Dendritic cell treated with granulocyte-macrophage colony-stimulating factor and Interleukin-4, amounts not matched to agents 40 ng/mL and 50 ng/mL, for 4 days (primary cell): ENCODE results near the gene GCC1.

ENCODE experiments used
- H3K27ac Mint-ChIP-seq: one replicate; pipeline ENCODE4 v1.8.0; 2022; ENCODE audit warnings: mild to moderate bottlenecking, mixed read lengths
- H3K27me3 Mint-ChIP-seq: one replicate; pipeline ENCODE4 v1.8.0; 2022; ENCODE audit warnings: mild to moderate bottlenecking, mixed read lengths
- H3K36me3 Mint-ChIP-seq: one replicate; pipeline ENCODE4 v1.8.0; 2022; ENCODE audit warnings: low read depth, mixed read lengths
- H3K4me1 Mint-ChIP-seq: one replicate; pipeline ENCODE4 v1.8.0; 2022; ENCODE audit warnings: low read depth, mixed read lengths
- H3K4me3 Mint-ChIP-seq: one replicate; pipeline ENCODE4 v1.8.0; 2022; ENCODE audit warnings: mild to moderate bottlenecking, moderate library complexity, mixed read lengths
- H3K9me3 Mint-ChIP-seq: one replicate; pipeline ENCODE4 v1.8.0; 2022; ENCODE audit warnings: mixed read lengths
- intact Hi-C: fragments of 100-400 bp; cut with micrococcal nuclease; formaldehyde crosslinking; loops from one replicate; pipeline ENCODE4 v1.15.0; 2022

GCC1 gene, protein sequence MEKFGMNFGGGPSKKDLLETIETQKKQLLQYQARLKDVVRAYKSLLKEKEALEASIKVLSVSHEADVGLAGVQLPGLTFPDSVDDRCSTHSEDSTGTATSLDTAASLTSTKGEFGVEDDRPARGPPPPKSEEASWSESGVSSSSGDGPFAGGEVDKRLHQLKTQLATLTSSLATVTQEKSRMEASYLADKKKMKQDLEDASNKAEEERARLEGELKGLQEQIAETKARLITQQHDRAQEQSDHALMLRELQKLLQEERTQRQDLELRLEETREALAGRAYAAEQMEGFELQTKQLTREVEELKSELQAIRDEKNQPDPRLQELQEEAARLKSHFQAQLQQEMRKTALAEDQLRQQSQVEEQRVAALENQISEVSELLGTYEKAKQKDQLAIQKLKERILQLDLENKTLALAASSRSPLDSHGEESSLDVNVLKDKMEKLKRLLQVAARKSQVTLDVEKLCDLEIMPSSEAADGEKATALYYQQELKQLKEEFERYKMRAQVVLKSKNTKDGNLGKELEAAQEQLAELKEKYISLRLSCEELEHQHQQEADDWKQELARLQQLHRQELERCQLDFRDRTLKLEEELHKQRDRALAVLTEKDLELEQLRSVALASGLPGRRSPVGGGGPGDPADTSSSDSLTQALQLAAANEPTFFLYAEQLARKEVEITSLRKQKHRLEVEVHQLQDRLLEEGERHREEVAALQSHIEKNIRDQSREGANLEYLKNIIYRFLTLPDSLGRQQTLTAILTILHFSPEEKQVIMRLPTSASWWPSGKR

DNA sequence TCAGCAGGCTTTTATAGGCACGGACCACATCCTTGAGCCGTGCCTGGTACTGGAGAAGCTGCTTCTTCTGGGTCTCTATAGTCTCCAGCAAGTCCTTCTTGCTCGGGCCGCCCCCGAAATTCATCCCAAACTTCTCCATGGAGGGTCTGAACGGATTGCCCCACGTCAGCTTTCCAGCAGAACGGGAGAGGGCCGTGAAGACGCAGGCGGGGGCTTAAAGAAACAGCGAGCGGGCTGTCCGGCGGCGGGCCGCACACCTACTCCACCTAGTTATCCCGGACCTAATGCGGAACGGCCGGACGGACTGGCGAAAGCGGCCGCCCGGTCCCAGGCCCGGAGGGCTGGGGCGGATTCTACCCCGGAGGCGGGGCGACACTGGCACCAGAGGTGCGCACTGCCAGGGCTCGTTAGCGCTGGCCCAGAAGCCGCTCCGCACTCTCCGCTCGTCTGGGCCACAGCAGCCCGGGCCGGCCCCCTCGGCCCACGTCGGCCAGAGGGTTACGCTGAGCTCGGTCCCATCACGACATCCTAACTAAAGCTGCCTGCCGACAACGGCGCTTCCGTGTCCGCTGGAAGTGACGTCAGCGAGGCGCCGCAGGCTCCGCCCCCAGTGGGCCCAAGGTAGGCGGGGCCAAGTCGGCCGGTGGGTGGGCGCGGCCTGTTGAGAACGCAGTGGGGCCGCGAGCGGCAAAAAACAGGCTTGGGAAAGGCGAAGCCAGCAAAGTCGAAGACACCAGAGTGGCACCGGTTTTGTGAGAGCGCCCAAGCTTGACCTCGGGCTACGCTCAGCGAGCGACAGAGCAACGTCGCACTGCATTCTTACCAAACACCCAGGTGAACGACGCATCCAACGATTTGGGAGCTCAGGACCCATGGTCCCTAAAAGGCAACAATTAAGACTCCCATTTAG, at the start of gene GCC1:
Gene GCC1, minus strand, starts transcription at position 553 of the 910 bp plus-strand sequence. Its CDS starts 414 bp downstream, at position 139.
- Mint-ChIP-seq H3K27ac (peak within 1 kb of the TSS; percentile 95), H3K4me3 (peak within 1 kb of the TSS; percentile 95), H3K27me3 (no peaks in the 10 kb centered on the region), H3K36me3 (peaks cover 55% of the 10 kb centered on the region), H3K4me1 (peaks cover 58% of the 10 kb centered on the region), H3K9me3 (no peaks in the 10 kb centered on the region)
- intact Hi-C loops, result loop anchor here (1.0 to 5.0 kb wide), 2 partner anchors 66 to 757 kb away; partner anchors contain the start of gene RBM28

DNA sequence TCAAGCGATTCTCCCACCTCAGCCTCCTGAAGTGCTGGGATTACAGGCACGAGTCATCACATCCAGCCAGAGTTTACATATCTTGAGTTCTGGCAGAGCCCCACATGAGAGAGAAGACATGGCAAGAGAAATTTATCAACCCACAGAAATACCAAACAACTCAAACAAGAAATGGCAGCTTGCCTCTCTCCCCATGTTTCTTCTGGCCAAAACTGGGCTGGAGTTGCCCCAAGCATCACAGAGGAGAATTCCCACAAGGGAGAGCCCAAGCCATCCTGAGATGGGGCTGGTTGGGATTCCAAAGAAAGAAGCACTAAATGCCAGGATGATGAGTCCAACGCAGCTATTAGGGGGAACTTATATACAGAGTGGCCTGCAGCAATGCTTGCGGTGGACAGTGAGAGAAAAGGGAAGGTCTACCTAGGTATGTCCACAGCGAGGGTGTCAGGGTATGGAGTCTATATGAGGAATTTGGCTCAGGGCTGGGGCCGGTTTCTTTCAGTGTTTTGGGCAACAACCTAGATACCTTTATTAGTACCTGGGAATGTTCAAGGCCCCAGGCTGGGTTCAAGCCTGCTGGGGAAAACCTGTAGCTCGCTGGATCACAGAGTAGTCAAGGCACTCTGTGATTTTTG, 47.0 kb upstream of the GCC1 start:
- no peak overlapping the region for H3K27ac Mint-ChIP-seq
- no peaks in the 10 kb centered on the region for H3K9me3 Mint-ChIP-seq
- peaks cover 11% of the 10 kb centered on the region for H3K4me1 Mint-ChIP-seq
- peaks cover 3% of the 10 kb centered on the region for H3K27me3 Mint-ChIP-seq
- no peaks in the 10 kb centered on the region for H3K36me3 Mint-ChIP-seq
- intact Hi-C loops, result no loop called here
- H3K4me3 Mint-ChIP-seq, result no peak overlapping the region

DNA sequence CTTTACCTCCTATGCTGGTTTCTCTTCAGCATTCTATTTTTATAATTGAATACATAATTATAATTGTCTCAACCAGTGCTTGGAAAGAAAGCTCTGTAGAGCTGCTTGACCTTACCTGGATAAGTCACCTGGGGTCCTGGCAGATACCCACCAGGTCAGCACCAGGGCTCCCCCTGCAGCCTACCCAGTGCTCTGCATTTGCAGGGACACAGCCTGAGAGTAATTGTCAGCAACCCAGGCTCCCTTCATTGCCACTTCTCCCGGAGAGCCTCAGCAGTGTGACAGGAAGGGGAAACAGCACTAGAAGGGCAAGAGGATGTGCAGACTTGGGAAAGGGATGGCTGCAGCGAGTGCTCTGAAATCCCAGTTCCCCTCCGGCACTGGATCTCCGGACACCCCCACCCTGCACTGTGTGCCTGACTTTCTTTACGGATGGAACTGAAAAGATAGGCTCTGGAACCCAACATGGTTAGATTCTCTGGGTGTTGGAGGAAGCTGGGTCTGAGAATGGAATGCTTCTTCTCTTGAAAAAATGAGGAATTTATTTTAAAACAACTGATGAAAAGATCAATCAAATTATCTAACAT, 44.0 kb upstream of the GCC1 start:
- H3K9me3 Mint-ChIP-seq, result no peaks in the 10 kb centered on the region
- intact Hi-C loops, result no loop called here
- no peak overlapping the region for H3K4me3 Mint-ChIP-seq
- no peaks in the 10 kb centered on the region for H3K36me3 Mint-ChIP-seq
- H3K4me1 Mint-ChIP-seq, result peaks cover 2% of the 10 kb centered on the region
- peaks cover 3% of the 10 kb centered on the region for H3K27me3 Mint-ChIP-seq
- no peak overlapping the region for H3K27ac Mint-ChIP-seq

DNA sequence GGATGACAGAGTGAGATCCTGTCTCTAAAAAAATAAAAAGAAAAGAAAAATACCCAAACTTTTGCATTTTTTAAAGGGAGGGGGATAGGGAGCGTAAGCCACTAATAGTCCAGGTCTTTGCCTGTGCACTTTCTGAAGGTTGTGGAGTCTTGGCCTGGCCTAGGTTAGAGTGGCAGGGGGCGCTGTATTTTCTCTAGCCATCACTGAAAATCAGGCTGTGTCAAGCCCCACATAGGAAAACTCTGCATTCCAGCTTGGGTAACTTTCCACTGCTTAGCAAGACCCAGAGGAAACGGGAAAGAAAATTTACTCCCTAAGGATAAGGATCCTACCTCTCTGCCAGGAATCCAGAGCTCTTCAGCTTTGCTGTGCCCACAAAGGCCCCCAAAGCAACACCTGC, 43.0 kb upstream of the GCC1 start:
- H3K4me3 Mint-ChIP-seq, result no peak overlapping the region
- H3K9me3 Mint-ChIP-seq, result no peaks in the 10 kb centered on the region
- H3K4me1 Mint-ChIP-seq, result no peaks in the 10 kb centered on the region
- H3K27ac Mint-ChIP-seq, result no peak overlapping the region
- no peaks in the 10 kb centered on the region for H3K36me3 Mint-ChIP-seq
- intact Hi-C loops, result no loop called here
- H3K27me3 Mint-ChIP-seq, result peaks cover 9% of the 10 kb centered on the region

DNA sequence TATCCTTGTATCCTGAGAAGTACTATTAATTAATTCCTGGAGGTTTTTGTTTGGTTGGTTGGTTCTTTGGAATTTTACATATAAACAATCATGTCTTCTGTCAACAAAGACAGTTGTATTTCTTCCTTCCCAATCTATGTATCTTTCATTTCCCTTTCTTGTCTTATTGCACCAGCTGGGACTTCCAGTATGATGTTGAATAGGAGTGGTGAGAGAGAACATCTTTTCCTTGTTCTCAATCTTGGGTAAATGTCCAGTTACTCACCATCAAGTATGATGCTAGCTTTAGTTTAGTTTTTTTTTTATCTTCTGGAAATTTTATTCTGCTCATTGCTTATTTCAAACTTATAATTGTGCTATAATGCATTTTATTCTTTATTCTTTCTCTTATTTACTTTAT, 39.9 kb upstream of the GCC1 start:
- intact Hi-C loops, result no loop called here
- peaks cover 8% of the 10 kb centered on the region for H3K4me1 Mint-ChIP-seq
- no peak overlapping the region for H3K27ac Mint-ChIP-seq
- H3K4me3 Mint-ChIP-seq, result no peak overlapping the region
- H3K27me3 Mint-ChIP-seq, result peaks cover 25% of the 10 kb centered on the region
- H3K36me3 Mint-ChIP-seq, result no peaks in the 10 kb centered on the region
- no peaks in the 10 kb centered on the region for H3K9me3 Mint-ChIP-seq

DNA sequence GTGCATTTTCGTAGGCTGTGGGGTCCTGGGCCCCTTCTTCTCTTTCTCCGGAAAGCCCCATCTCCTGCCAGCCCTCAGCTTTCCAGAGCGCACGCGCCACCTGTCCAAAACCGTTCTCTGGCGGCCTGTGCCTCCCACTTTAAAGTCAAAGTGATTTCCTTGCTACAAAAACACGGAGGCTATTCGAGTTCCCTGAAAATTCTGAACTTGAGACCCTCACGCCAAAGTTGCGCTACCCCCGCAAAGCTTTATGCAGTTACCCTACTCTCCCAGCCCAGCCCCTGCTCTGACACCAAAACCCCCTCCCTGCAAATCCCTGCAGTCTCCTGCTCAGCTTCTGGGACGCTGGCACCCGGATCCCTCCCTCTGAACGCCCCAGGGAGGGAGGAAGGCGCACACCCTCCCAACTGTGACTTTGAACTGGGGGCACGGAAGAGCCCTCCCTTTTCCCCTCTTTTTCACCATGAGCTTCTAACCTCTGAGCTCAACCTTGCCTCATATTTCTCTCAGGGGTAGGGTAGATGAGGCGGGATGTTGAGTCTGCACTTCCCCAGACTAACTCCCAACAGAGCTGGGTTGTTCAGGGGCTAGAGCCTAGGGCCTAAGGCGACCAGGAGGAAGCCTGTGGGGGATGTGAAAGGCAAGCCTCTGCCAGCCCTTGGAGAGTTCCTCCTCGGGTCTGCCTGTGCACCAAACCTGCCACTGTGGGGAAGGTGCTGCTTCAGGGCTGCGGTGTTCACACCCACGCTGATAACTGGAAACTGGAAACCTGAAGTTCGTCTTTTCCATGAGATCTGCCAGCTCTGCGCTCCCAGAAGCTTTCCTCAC, 35.2 kb upstream of the GCC1 start:
- Mint-ChIP-seq H3K36me3 (no peaks in the 10 kb centered on the region), H3K9me3 (no peaks in the 10 kb centered on the region), H3K4me1 (peaks cover 13% of the 10 kb centered on the region), H3K27me3 (peaks cover 60% of the 10 kb centered on the region), H3K4me3 (no peak overlapping the region), H3K27ac (no peak overlapping the region)
- intact Hi-C loops, result no loop called here

DNA sequence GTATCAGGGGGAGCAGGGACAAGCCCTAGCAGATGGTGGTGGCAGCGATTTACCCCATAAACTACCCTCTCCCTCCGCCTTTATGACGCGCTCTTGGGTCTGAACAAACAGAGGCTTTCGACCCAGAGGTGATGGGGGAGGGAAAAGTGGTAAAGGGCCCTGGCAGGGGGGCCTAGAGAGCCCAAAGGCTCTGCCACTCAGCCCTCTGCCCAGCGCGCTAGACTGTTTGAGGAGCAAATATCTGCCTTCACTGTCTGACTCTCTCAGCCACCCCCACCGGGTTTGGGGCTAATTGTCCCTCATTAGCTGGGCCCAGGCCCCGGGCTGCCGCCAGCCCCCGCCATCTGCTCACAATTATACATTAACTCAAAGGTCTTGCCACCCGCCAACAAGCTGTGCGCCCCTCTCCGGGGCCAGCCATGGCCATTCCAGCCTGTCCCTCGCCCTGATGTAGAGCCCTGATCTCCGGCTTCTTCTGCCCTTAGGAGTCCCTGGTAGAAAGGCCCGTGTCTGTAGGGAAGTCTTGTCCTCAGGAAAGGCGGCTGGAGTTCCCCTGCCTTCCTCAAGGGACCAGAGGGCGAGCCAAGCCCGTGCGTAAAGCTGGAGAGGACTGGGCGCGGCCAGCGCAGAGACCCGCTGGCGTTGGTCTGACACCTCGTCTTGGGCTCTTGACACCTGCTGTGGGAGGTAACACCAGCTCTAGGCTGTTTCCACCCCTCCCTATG, 34.4 kb upstream of the GCC1 start:
- no peaks in the 10 kb centered on the region for H3K36me3 Mint-ChIP-seq
- peaks cover 13% of the 10 kb centered on the region for H3K4me1 Mint-ChIP-seq
- H3K4me3 Mint-ChIP-seq, result no peak overlapping the region
- no peaks in the 10 kb centered on the region for H3K9me3 Mint-ChIP-seq
- H3K27ac Mint-ChIP-seq, result no peak overlapping the region
- intact Hi-C loops, result no loop called here
- H3K27me3 Mint-ChIP-seq, result peaks cover 65% of the 10 kb centered on the region

DNA sequence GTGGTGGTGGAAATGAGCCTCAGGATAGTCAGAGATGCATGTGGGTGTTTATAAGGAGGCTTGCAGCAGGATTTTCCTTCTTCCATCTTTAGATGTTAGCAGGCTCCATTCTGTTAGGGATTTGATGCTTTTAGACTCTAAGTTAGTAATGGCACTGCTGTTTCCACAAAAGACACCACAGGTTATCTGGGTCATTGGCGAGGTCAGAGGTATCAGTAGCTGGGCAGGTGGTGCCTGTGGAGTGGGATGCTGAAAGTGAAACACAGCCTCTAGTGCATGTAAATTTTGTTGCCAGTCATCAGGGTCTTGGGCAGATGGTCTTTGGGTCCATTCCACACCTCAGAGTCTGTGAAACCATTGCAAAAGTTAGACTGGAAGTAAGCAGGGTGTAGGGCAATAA, 33.4 kb upstream of the GCC1 start:
- H3K36me3 Mint-ChIP-seq, result no peaks in the 10 kb centered on the region
- intact Hi-C loops, result no loop called here
- no peaks in the 10 kb centered on the region for H3K9me3 Mint-ChIP-seq
- no peak overlapping the region for H3K4me3 Mint-ChIP-seq
- H3K27me3 Mint-ChIP-seq, result peaks cover 67% of the 10 kb centered on the region
- H3K4me1 Mint-ChIP-seq, result peaks cover 13% of the 10 kb centered on the region
- no peak overlapping the region for H3K27ac Mint-ChIP-seq

DNA sequence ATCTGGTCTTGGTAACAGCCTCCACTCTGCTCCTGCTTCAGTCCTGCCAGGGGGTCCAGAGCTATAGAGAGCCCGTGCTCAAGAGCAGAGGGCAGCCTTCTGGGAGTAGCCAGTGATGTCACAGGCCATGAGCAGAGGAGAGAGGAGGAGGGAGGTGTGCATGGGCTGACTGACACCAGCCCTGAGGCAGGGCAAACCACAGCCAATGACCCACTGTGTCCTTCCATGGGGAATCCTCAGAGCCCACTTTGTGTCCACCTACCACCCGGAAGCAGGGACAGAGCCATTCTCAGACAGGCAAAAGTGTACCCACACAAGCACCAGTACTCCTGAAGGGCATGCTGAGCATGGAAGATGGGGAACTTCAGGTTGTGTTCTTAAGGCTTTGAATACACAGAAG, 32.6 kb upstream of the GCC1 start, which contains the start of gene PAX4:
Gene PAX4, minus strand, starts transcription at position 101 of the 400 bp plus-strand sequence. CDS start 2,214 bp downstream, outside the sequence.
- no peak within 1 kb of the TSS for H3K4me3 Mint-ChIP-seq
- H3K36me3 Mint-ChIP-seq, result no peaks in the 10 kb centered on the region
- intact Hi-C loops, result no loop called here
- H3K9me3 Mint-ChIP-seq, result no peaks in the 10 kb centered on the region
- H3K27me3 Mint-ChIP-seq, result peaks cover 71% of the 10 kb centered on the region
- H3K27ac Mint-ChIP-seq, result no peak within 1 kb of the TSS
- peaks cover 13% of the 10 kb centered on the region for H3K4me1 Mint-ChIP-seq

DNA sequence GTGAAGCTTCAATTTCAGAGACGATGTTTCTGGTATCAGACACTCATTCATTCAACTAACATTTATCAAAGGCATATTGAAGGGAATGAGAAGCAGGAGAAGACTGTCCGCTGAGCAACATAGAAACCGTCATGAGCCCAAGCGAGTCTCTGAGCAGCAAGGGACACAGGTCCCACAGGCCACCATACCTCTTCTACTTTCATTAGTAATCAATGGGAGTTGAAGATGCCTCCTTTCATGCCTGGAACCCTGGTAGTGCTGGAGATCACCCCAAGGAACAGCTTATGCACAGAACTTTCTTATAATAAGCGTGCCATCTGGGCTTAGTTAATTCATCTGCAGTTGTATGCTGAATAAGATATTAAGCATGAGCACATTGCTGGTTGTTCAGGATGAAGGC, 31.3 kb upstream of the GCC1 start:
- Mint-ChIP-seq H3K9me3 (no peaks in the 10 kb centered on the region), H3K27ac (no peak overlapping the region), H3K4me3 (no peak overlapping the region), H3K27me3 (peaks cover 67% of the 10 kb centered on the region), H3K4me1 (peaks cover 13% of the 10 kb centered on the region), H3K36me3 (no peaks in the 10 kb centered on the region)
- intact Hi-C loops, result no loop called here

DNA sequence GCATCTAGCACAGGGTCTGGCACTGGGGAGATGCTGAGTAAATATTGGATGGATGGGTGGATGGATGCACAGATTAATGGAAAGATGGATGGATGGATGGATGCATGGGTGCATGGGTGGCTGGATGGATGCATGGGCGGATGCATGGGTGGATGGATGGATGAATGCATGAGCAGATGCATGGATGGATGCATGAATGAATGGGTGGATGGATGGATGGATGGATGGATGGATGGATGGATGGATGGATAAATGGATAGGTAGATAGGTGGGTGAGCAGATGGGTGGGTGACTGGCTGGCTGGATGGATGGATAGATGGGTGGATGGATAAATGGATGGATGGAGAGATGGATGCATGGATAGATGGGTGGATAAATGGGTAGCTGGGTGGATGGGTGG, 26.9 kb upstream of the GCC1 start:
- Mint-ChIP-seq H3K4me3 (no peak overlapping the region), H3K27me3 (peaks cover 25% of the 10 kb centered on the region), H3K27ac (no peak overlapping the region), H3K9me3 (peaks cover 8% of the 10 kb centered on the region), H3K36me3 (no peaks in the 10 kb centered on the region), H3K4me1 (no peaks in the 10 kb centered on the region)
- intact Hi-C loops, result no loop called here

DNA sequence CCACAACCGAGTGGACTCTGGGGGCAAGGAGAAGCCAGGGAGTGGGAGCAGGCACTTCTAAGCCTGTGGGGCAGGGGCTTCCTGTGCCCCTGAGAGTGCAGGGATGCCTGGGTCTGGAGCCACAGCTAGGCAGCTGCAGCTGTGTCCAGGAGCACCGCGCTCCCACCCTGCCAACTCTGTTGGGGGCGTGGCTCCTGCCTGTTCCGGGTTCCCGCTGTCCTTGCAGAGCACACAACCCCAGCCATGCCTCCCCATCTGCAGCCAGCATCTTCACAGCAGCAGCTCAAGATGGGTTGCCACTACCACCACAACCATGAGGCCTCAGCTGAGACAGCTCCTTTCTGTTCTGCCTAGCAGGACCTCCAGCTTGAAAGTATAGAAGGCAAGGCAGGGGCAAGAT, 23.9 kb upstream of the GCC1 start:
- Mint-ChIP-seq H3K4me1 (no peaks in the 10 kb centered on the region), H3K27me3 (peaks cover 11% of the 10 kb centered on the region), H3K36me3 (no peaks in the 10 kb centered on the region), H3K27ac (no peak overlapping the region), H3K9me3 (peaks cover 8% of the 10 kb centered on the region), H3K4me3 (no peak overlapping the region)
- intact Hi-C loops, result no loop called here
